H1 (cell line): ENCODE measurements around the gene XRN2. TPM values are rescaled to one million over a fixed set of nuclear protein-coding genes. Genes with fewer than 3 reads are reported as not detected.

Experiments
- CBX8 ChIP-seq: fragments of 300-800, 300-1000 bp; sonication (generic); IDR thresholded peaks from 2 replicates; pipeline ENCODE4 v1.7.1; 2016; ENCODE audit warnings: low read depth, low read length, borderline replicate concordance
- polyA plus RNA-seq, 7 experiments: library from polyadenylated mRNA; depleted of rRNA in 3 of 7; stranded (reverse) in 5 of 7; unstranded in 2 of 7; fragments of >200 nt in 5 of 7; fragments of 200-250 nt in 2 of 7; gene quantifications; 1 replicate in 5 of 7; 2 replicates in 1 of 7; 4 replicates in 1 of 7; pipeline versions ENCODE4 v1.2.1 to v1.2.3, GENCODE V29; 2011 to 2013; ENCODE audit warnings: missing spikeins in 2 of 7, mixed read lengths in 2 of 7
- total RNA-seq: library from RNA; stranded (reverse); fragmentation: NEBNext Ultra II Directional; extraction: Animal tissue kit (Norgen Biotek cat#: 25700); gene quantifications from 2 replicates; pipeline ENCODE4 v1.2.1, GENCODE V29; 2021

XRN2 gene
- total and polyA plus RNA-seq, 2 of the 8 experiments (the other 6 are each of a cell fraction or from before 2014, with no cell fraction given): 60.3 to 139 TPM

DNA sequence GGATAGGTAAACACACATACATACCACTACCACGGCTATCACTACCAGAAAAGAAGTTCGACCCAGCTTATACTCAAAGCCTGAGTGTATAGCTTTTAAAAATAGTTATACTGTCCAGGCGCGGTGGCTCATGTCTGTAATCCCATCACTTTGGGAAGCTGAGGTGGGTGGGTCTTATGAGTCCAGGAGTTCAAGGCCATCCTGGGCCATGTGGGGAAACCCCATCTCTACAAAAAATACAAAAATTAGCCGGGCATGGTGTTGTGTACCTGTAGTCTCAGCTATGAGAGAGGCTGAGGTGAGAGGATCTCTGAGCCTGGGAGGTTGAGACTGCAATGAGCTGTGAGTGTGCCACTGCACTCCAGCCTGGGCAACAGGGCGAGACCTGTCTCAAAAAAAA is 61.3 kb downstream of the XRN2 start (continued):
- no peak for TF ChIP-seq CBX8
- TF ChIP-seq, all 59 proteins: peak for 0
